Germinal center (tissue), 1 donor: ENCODE measurements around the gene ZC3H18.
A peak's percentile ranks its signal among the peaks of the same experiment; 100 is the strongest.

Experiments
- DNase-seq: peaks from one replicate; pipeline ENCODE4 v3.0.0; 2012; ENCODE audit warnings: mixed read lengths, low spot score

ZC3H18 gene

GRCh38 chr16:88639231-88640038 is 69.2 kb downstream of the ZC3H18 start:
- peak; percentile 69 for DNase-seq

- no peak for DNase-seq
Observed at GRCh38 chr16:88640039-88640495, 69.9 kb downstream of the ZC3H18 start.

- peak; percentile 67 for DNase-seq
Observed at GRCh38 chr16:88640498-88641247, 70.5 kb downstream of the ZC3H18 start.

GRCh38 chr16:88642881-88643643 is 72.9 kb downstream of the ZC3H18 start:
- no peak for DNase-seq

GRCh38 chr16:88643644-88643932 is 73.4 kb downstream of the ZC3H18 start:
- DNase-seq = no peak

GRCh38 chr16:88645455-88645854 is 75.3 kb downstream of the ZC3H18 start:
- DNase-seq = no peak

GRCh38 chr16:88645941-88646340 is 75.7 kb downstream of the ZC3H18 start:
- no peak for DNase-seq

- DNase-seq = no peak
Observed at GRCh38 chr16:88646345-88647034, 76.3 kb downstream of the ZC3H18 start.

GRCh38 chr16:88647178-88648070 is 77.2 kb downstream of the ZC3H18 start:
- no peak for DNase-seq

- no peak for DNase-seq
Observed at GRCh38 chr16:88649195-88649923, 79.2 kb downstream of the ZC3H18 start.

GRCh38 chr16:88649924-88650748 is 79.9 kb downstream of the ZC3H18 start:
- DNase-seq = peak; percentile 68

- peak; percentile 94 for DNase-seq
Observed at GRCh38 chr16:88650749-88651275, 80.6 kb downstream of the ZC3H18 start, which contains the start of gene CYBA. TSS of gene CYBA (minus strand) at chr16:88651053. CDS start at chr16:88651013, 40 bp downstream.

- DNase-seq = peak; percentile 87
Observed at GRCh38 chr16:88651276-88651988, 81.2 kb downstream of the ZC3H18 start.

- DNase-seq = no peak
Observed at GRCh38 chr16:88651989-88652761, 82.0 kb downstream of the ZC3H18 start.

- DNase-seq = no peak
Observed at GRCh38 chr16:88652762-88653063, 82.5 kb downstream of the ZC3H18 start.

GRCh38 chr16:88653101-88653500 is 82.9 kb downstream of the ZC3H18 start:
- no peak for DNase-seq

- no peak for DNase-seq
Observed at GRCh38 chr16:88653596-88654362, 83.6 kb downstream of the ZC3H18 start.
